Measurements from ENCODE around the gene CHMP2B.

Gene CHMP2B

DNA sequence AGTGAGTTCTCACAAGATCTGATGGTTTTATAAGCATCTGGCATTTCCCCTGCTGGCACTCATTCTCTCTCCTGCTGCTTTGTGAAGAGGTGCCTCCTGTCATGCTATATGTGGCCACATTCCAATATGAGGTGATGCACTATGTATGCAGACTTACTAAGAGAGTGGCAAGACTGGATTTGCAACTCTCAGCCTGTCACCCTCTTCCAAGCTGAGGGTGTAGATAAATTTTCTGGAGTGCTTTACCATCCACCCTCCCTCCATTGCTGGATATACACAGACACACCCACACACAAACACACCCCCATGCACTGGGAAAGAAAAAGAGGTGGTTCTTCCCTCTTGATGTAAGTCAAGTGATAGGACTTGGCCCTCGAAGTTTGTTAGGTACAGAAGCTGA, 30.2 kb upstream of the CHMP2B start:
- H3K4me3 ChIP-seq (ENCODE audit: low read depth, low read length): no peak overlapping the region
- POLR2A ChIA-PET: no interaction called here

DNA sequence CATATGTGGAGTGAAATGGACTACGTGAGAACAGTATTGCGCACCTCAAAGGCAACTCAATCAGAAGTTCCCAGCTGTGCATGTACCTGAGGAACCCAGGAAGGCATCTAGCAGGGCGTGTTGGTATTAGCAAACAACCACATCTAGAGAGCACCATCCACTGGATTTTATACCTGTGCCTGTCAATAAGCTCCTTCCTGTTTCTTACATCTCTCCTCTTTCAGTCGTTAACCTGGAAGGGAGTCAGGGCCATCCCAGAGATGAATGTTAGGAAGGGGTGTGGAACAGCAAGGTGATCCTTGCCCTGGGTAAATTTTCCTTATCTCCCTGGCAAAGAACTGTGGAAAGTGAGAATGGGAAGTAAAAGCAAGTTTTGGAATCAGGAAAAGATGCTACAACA, 29.6 kb upstream of the CHMP2B start:
- ChIA-PET POLR2A (no interaction called here), CTCF (no interaction called here)
- no peak for TF ChIP-seq ZNF10 (tag by site-specific recombination; IDR thresholded peaks at IDR 0.05)
- Histone ChIP-seq H3K4me1 (ENCODE audit: control insufficient read depth, insufficient read depth, low read length) (no peaks in the 10 kb centered on the region), H3K9me3 (ENCODE audit: control insufficient read depth, insufficient read depth, low read depth, low read length) (no peaks in the 10 kb centered on the region), H3K4me3 (ENCODE audit: low read depth, low read length) (no peak overlapping the region), H3K27ac (ENCODE audit: extremely low read depth, low read depth, low read length) (no peak overlapping the region), H3K36me3 (ENCODE audit: control insufficient read depth in 2 of 2, insufficient read depth in 1 of 2, low read length in 2 of 2) (no peaks in the 10 kb centered on the region)

More for the DNA sequence above, 30.2 kb upstream of the CHMP2B start:
- no peak for TF ChIP-seq GLIS2 (tag by site-specific recombination; IDR thresholded peaks at IDR 0.05)
- TF ChIP-seq, protein P1, sequence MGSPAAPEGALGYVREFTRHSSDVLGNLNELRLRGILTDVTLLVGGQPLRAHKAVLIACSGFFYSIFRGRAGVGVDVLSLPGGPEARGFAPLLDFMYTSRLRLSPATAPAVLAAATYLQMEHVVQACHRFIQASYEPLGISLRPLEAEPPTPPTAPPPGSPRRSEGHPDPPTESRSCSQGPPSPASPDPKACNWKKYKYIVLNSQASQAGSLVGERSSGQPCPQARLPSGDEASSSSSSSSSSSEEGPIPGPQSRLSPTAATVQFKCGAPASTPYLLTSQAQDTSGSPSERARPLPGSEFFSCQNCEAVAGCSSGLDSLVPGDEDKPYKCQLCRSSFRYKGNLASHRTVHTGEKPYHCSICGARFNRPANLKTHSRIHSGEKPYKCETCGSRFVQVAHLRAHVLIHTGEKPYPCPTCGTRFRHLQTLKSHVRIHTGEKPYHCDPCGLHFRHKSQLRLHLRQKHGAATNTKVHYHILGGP (tag by site-specific recombination; IDR thresholded peaks at IDR 0.05): no peak
- no peak for TF ChIP-seq ZNF837 (tag by site-specific recombination; IDR thresholded peaks at IDR 0.05)
- TF ChIP-seq ZNF776 (tag by site-specific recombination; IDR thresholded peaks at IDR 0.05; ENCODE audit: borderline replicate concordance): no peak
- TF ChIP-seq, protein P2, sequence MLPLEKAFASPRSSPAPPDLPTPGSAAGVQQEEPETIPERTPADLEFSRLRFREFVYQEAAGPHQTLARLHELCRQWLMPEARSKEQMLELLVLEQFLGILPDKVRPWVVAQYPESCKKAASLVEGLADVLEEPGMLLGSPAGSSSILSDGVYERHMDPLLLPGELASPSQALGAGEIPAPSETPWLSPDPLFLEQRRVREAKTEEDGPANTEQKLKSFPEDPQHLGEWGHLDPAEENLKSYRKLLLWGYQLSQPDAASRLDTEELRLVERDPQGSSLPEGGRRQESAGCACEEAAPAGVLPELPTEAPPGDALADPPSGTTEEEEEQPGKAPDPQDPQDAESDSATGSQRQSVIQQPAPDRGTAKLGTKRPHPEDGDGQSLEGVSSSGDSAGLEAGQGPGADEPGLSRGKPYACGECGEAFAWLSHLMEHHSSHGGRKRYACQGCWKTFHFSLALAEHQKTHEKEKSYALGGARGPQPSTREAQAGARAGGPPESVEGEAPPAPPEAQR (tag by site-specific recombination; IDR thresholded peaks at IDR 0.05): no peak
- TF ChIP-seq ZFP41 (tag by site-specific recombination; IDR thresholded peaks at IDR 0.05; ENCODE audit: borderline replicate concordance): no peak
- no peak for TF ChIP-seq HOXC10 (CRISPR knock-in tag; IDR thresholded peaks at IDR 0.05)
- TF ChIP-seq ZBTB20 (tag by site-specific recombination; IDR thresholded peaks at IDR 0.05): no peak
- TF ChIP-seq, protein P3, sequence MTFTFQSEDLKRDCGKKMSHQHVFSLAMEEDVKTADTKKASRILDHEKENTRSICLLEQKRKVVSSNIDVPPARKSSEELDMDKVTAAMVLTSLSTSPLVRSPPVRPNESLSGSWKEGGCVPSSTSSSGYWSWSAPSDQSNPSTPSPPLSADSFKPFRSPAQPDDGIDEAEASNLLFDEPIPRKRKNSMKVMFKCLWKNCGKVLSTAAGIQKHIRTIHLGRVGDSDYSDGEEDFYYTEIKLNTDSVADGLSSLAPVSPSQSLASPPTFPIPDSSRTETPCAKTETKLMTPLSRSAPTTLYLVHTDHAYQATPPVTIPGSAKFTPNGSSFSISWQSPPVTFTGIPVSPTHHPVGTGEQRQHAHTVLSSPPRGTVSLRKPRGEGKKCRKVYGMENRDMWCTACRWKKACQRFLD (tag by site-specific recombination; IDR thresholded peaks at IDR 0.05): no peak
- TF ChIP-seq GFI1B (tag by site-specific recombination; IDR thresholded peaks at IDR 0.05): no peak
- no peak for TF ChIP-seq ZNF530 (tag by site-specific recombination; IDR thresholded peaks at IDR 0.05; ENCODE audit: low read depth)
- no peak for TF ChIP-seq ZSCAN23 (tag by site-specific recombination; IDR thresholded peaks at IDR 0.05)
- no peak for TF ChIP-seq BCL11B (tag by site-specific recombination; IDR thresholded peaks at IDR 0.05; ENCODE audit: low read depth)
- TF ChIP-seq SCRT2 (tag by site-specific recombination; IDR thresholded peaks at IDR 0.05): no peak
- TF ChIP-seq, protein P4, sequence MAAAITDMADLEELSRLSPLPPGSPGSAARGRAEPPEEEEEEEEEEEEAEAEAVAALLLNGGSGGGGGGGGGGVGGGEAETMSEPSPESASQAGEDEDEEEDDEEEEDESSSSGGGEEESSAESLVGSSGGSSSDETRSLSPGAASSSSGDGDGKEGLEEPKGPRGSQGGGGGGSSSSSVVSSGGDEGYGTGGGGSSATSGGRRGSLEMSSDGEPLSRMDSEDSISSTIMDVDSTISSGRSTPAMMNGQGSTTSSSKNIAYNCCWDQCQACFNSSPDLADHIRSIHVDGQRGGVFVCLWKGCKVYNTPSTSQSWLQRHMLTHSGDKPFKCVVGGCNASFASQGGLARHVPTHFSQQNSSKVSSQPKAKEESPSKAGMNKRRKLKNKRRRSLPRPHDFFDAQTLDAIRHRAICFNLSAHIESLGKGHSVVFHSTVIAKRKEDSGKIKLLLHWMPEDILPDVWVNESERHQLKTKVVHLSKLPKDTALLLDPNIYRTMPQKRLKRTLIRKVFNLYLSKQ (tag by site-specific recombination; IDR thresholded peaks at IDR 0.05; ENCODE audit: borderline replicate concordance): no peak
- no peak for TF ChIP-seq ZNF677 (tag by site-specific recombination; IDR thresholded peaks at IDR 0.05)
- no peak for TF ChIP-seq ZNF221 (tag by site-specific recombination; IDR thresholded peaks at IDR 0.05; ENCODE audit: borderline replicate concordance)
- H3K4me1 ChIP-seq (ENCODE audit: control insufficient read depth, insufficient read depth, low read length): no peaks in the 10 kb centered on the region
- H3K9me3 ChIP-seq (ENCODE audit: control insufficient read depth, insufficient read depth, low read depth, low read length): no peaks in the 10 kb centered on the region
- no peak overlapping the region for H3K27ac ChIP-seq (ENCODE audit: extremely low read depth, low read depth, low read length)
- CTCF ChIA-PET: no interaction called here
- no peaks in the 10 kb centered on the region for H3K36me3 ChIP-seq (ENCODE audit: control insufficient read depth in 2 of 2, insufficient read depth in 1 of 2, low read length in 2 of 2)

DNA sequence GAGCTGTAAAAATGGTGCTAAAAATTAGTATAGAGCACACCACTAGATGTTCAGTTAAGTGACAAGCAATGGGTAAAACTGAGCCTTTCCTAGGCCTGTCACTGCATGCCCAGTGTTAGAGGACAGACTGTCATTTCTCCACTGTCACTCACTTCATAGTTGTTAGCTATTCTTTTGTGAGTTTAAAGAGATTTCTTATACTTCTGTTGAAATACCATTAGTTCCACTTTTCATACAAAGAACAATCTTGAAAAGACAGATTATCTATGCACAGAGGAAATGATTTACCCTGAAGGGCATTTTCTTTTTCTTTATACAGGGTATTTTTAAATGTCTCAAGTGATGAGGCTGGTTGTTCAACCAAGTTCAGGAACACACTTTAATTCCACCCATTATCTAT, 28.3 kb upstream of the CHMP2B start:
- Histone ChIP-seq H3K27ac (ENCODE audit: extremely low read depth, low read depth, low read length) (no peak overlapping the region), H3K36me3 (ENCODE audit: control insufficient read depth in 2 of 2, insufficient read depth in 1 of 2, low read length in 2 of 2) (no peaks in the 10 kb centered on the region), H3K4me3 (ENCODE audit: low read depth, low read length) (no peak overlapping the region), H3K4me1 (ENCODE audit: control insufficient read depth, insufficient read depth, low read length) (no peaks in the 10 kb centered on the region), H3K9me3 (ENCODE audit: control insufficient read depth, insufficient read depth, low read depth, low read length) (no peaks in the 10 kb centered on the region)
- POLR2A ChIA-PET: no interaction called here
- CTCF ChIA-PET: no interaction called here
- TF ChIP-seq ZNF571 (tag by site-specific recombination; IDR thresholded peaks at IDR 0.05) (no peak), HOXA7 (CRISPR knock-in tag; IDR thresholded peaks at IDR 0.05; ENCODE audit: borderline replicate concordance) (no peak), ZBTB7A (tag by site-specific recombination; IDR thresholded peaks at IDR 0.05; ENCODE audit: low read depth) (no peak), SP3 (tag by site-specific recombination; IDR thresholded peaks at IDR 0.05) (no peak), ZNF623 (tag by site-specific recombination; IDR thresholded peaks at IDR 0.05) (no peak), ZNF621 (tag by site-specific recombination; IDR thresholded peaks at IDR 0.05) (no peak), ZNF707 (tag by site-specific recombination; IDR thresholded peaks at IDR 0.05) (no peak), ZNF202 (tag by site-specific recombination; IDR thresholded peaks at IDR 0.05; ENCODE audit: borderline replicate concordance) (no peak), KLF7 (tag by site-specific recombination; IDR thresholded peaks at IDR 0.05; ENCODE audit: borderline replicate concordance) (no peak), ZNF433 (tag by site-specific recombination; IDR thresholded peaks at IDR 0.05; ENCODE audit: low read depth) (no peak), MZF1 (tag by site-specific recombination; IDR thresholded peaks at IDR 0.05; ENCODE audit: borderline replicate concordance) (no peak), ZNF214 (tag by site-specific recombination; IDR thresholded peaks at IDR 0.05; ENCODE audit: borderline replicate concordance) (no peak), ZFHX2 (tag by site-specific recombination; conservative IDR thresholded peaks at IDR 0.05) (no peak)
